Psoas muscle (tissue), 8 donors: Measurements from ENCODE around the gene PACRG. TPM values are rescaled to one million over a fixed set of nuclear protein-coding genes. Genes with fewer than 3 reads are reported as not detected.
A peak's percentile ranks its signal among the peaks of the same experiment; 100 is the strongest.

Experiments
- ATAC-seq, 4 donors: fragments of 200-7000 bp; cut with Tn5 transposase; one replicate each; pipeline ENCODE4 v1.9.1; 2020; ENCODE audit warnings: moderate library complexity in 3 of 4, mild to moderate bottlenecking in 2 of 4
- DNase-seq, 2 donors: peaks; one replicate each; pipeline ENCODE4 v3.0.0-alpha.2; 2020
- H3K27ac ChIP-seq: fragments of 200-600 bp; one replicate; pipeline ENCODE4 v1.8.0; 2022
- H3K27me3 ChIP-seq, 3 donors: fragments of 200-600 bp in 1 of 3; one replicate each; pipeline versions ENCODE4 v1.6.1 to v1.8.0; 2013 to 2022; ENCODE audit warnings: low read length in 2 of 3, mild to moderate bottlenecking in 2 of 3, moderate library complexity in 1 of 3; ENCODE audit not compliant: insufficient read depth in 3 of 3
- H3K36me3 ChIP-seq, 2 donors: fragments of 200-600 bp in 1 of 2; one replicate each; pipeline versions ENCODE4 v1.6.1 to v1.8.0; 2013 to 2022; ENCODE audit warnings: low read depth in 1 of 2, mild to moderate bottlenecking in 1 of 2, moderate library complexity in 1 of 2; ENCODE audit not compliant: insufficient read depth in 1 of 2
- H3K4me1 ChIP-seq: fragments of 200-600 bp; one replicate; pipeline ENCODE4 v1.8.0; 2022
- H3K4me3 ChIP-seq: fragments of 200-600 bp; one replicate; pipeline ENCODE4 v1.8.0; 2022; ENCODE audit warnings: mild to moderate bottlenecking
- H3K9me3 ChIP-seq: fragments of 200-600 bp; one replicate; pipeline ENCODE4 v1.8.0; 2022
- WGBS, 3 donors: extraction: QIAGEN DNeasy Blood & Tissue Kit; methylation state at CpG; one replicate each; pipeline versions ENCODE4 v1.1.6 to v1.1.7; 2013; 5-methylcytosine and 5-hydroxymethylcytosine counted together
- intact Hi-C, 2 donors: fragments of 100-400 bp; cut with DNase I; formaldehyde crosslinking; loops; one replicate each; pipeline versions ENCODE4 v1.11.0 to v1.14.2; 2022
- polyA plus RNA-seq, 3 donors: library from polyadenylated mRNA; stranded (reverse); fragments of 200-250 nt; gene quantifications; one replicate each; pipeline ENCODE4 v1.2.3, GENCODE V29; 2013
- total RNA-seq, 4 donors: library from RNA; stranded (reverse); fragmentation: NEBNext Ultra II Directional in 2 of 4; extraction: Animal tissue kit (Norgen Biotek cat#: 25700) in 2 of 4; gene quantifications; one replicate each; pipeline versions ENCODE4 v1.2.1 to v1.2.4, GENCODE V29; 2021 to 2023
- TF ChIP-seq, protein P1 (sequence below): fragments of 200-600 bp; IDR thresholded peaks from one replicate; pipeline ENCODE4 v1.8.0; 2022; ENCODE audit warnings: antibody characterized with exemption
- donor health status: healthy with polysubstance abuse.
- donor health status: DM: no; HTN: no; CAD: no; lungs with moderate emphysema.
- donor health status: Bipolar disorder and iron deficiency.
- donor health status: healthy.
- donor health status: DM: yes; HTN: yes; CAD: no.
- donor health status: DM: no; HTN: no; CAD: no.
- donor health status: DM: no; HTN: no; CAD: no.
- donor health status: DM: yes; HTN: yes; CAD: no.

The PACRG gene
- total and polyA plus RNA-seq, 7 donors, result 0.17 to 3.1 (median 1.8) TPM

DNA sequence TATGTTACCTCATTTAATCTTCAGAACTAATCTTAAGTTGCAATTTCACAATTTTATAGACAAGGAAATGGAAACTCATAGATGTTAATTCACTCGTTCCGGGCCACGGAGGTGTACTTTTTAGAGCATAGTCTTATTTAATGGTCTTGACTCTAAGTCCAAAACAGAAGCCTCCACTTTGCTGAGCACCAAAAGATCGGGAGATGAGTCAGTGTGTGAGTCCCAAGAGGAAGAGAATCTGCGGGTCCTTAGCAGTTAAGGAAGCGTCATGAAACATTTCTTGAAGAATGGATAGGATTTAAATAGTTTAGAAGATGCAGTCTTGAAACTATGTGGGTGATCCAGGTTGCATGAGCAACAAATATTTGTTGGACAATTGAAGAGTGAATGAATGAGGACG, 454.9 kb downstream of the PACRG start:
- intact Hi-C loops, result loop anchor here (2.0 to 10.0 kb wide), 5 partner anchors 155 to 1742 kb away; partner anchors contain the start of gene QKI (in 1 of the 2)
- Histone ChIP-seq H3K36me3 (no peaks in the 10 kb centered on the region), H3K27me3 (no peaks in the 10 kb centered on the region), H3K27ac (peak overlapping the region; percentile 30), H3K4me3 (no peak overlapping the region), H3K4me1 (peaks cover 21% of the 10 kb centered on the region), H3K9me3 (no peaks in the 10 kb centered on the region)
- 89 to 93% (median 90%) methylated on average over 7 of the region's 7 CpGs for WGBS, 3 donors
- TF ChIP-seq, protein P1, sequence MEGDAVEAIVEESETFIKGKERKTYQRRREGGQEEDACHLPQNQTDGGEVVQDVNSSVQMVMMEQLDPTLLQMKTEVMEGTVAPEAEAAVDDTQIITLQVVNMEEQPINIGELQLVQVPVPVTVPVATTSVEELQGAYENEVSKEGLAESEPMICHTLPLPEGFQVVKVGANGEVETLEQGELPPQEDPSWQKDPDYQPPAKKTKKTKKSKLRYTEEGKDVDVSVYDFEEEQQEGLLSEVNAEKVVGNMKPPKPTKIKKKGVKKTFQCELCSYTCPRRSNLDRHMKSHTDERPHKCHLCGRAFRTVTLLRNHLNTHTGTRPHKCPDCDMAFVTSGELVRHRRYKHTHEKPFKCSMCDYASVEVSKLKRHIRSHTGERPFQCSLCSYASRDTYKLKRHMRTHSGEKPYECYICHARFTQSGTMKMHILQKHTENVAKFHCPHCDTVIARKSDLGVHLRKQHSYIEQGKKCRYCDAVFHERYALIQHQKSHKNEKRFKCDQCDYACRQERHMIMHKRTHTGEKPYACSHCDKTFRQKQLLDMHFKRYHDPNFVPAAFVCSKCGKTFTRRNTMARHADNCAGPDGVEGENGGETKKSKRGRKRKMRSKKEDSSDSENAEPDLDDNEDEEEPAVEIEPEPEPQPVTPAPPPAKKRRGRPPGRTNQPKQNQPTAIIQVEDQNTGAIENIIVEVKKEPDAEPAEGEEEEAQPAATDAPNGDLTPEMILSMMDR, result no peak
- ATAC-seq (no peak), DNase-seq (no peak)

DNA sequence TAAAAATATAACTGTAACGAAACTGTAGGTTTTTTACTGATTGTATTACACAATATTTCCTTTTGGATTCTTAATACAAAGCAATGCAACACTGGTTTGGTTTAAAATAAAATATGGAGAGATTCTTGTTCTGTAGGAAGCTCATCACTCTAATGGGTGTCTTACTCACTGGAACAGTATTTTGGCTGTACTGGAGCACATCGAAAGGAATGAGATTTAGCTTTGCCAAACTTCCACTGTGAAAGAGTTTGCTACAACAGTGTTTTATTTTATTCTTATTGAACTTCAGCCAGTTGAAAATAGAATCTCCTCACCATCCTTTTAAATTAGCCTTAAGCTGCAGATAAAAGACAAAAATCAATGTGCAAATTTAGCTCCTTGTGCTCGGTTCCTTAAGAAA, 456.0 kb downstream of the PACRG start:
- no peak overlapping the region for H3K4me3 ChIP-seq
- no peak for DNase-seq
- intact Hi-C loops, result loop anchor here (2.0 to 10.0 kb wide), 5 partner anchors 153 to 1741 kb away; partner anchors contain the start of gene QKI (in 1 of the 2)
- H3K4me1 ChIP-seq, result peaks cover 21% of the 10 kb centered on the region
- H3K9me3 ChIP-seq, result no peaks in the 10 kb centered on the region
- H3K36me3 ChIP-seq, result no peaks in the 10 kb centered on the region
- peak overlapping the region; percentile 30 for H3K27ac ChIP-seq
- ATAC-seq, result peak in 2 of 4 donors; percentile 51 to 65
- H3K27me3 ChIP-seq, result no peaks in the 10 kb centered on the region
- TF ChIP-seq, protein P1, result no peak
- 31 to 45% (median 32%) methylated on average over 3 of the region's 3 CpGs for WGBS, 3 donors

DNA sequence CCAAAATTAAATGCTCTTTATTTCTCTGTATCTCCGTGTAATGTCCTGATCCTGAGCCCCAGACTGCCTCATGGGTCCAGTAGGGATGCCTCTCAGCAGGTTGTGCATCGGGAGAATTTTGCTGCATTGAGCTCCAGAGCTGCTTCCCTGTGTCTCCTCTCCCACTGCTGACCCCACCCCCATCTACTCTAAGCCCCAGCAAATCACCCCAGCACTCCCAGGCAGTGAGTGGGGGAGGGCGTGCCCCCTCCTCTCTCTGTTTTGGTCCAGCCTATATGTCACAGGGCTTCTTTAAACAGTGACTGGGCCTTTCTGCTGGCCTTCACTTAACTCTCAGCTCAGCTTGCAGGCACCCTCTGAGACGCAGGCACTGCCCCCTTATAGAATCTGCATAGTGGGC, 458.0 kb downstream of the PACRG start:
- WGBS, 3 donors, result 77 to 92% (median 88%) methylated on average over 4 of the region's 4 CpGs
- intact Hi-C loops, result loop anchor here in 1 of 2 donors (10.0 kb wide), 2 partner anchors 379 to 1739 kb away; no protein-coding TSS in a partner anchor
- no peaks in the 10 kb centered on the region for H3K36me3 ChIP-seq
- peaks cover 21% of the 10 kb centered on the region for H3K4me1 ChIP-seq
- TF ChIP-seq, protein P1, result no peak
- H3K27ac ChIP-seq, result no peak overlapping the region
- DNase-seq (no peak), ATAC-seq (no peak)
- H3K4me3 ChIP-seq, result no peak overlapping the region
- no peaks in the 10 kb centered on the region for H3K27me3 ChIP-seq
- no peaks in the 10 kb centered on the region for H3K9me3 ChIP-seq

DNA sequence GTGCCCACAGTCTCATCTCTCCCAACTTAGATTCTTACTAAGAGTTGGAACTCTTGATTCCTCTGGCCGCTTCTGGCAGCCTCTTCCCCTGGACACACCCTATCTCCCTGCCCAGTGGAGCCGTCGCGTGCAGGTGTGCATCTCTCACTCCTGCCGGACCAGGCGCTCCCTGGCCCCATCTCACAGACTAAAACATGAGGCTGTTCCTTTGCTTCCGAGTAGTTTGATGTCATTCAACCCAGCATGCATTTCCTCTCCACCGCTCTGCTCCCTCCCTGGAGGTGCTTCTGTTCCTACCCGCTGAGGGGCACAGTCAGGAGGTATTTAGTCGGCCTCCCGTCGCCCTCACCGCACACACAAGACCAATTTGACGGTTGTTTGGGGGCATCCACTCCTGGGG, 458.8 kb downstream of the PACRG start:
- H3K36me3 ChIP-seq, result no peaks in the 10 kb centered on the region
- peaks cover 16% of the 10 kb centered on the region for H3K4me1 ChIP-seq
- no peak overlapping the region for H3K4me3 ChIP-seq
- intact Hi-C loops, result loop anchor here in 1 of 2 donors (10.0 kb wide), 2 partner anchors 378 to 1738 kb away; no protein-coding TSS in a partner anchor
- no peaks in the 10 kb centered on the region for H3K27me3 ChIP-seq
- DNase-seq, result no peak
- H3K27ac ChIP-seq, result no peak overlapping the region
- 95 to 97% (median 96%) methylated on average over 14 of the region's 14 CpGs for WGBS, 3 donors
- no peak for ATAC-seq
- H3K9me3 ChIP-seq, result no peaks in the 10 kb centered on the region
- TF ChIP-seq, protein P1, result no peak

DNA sequence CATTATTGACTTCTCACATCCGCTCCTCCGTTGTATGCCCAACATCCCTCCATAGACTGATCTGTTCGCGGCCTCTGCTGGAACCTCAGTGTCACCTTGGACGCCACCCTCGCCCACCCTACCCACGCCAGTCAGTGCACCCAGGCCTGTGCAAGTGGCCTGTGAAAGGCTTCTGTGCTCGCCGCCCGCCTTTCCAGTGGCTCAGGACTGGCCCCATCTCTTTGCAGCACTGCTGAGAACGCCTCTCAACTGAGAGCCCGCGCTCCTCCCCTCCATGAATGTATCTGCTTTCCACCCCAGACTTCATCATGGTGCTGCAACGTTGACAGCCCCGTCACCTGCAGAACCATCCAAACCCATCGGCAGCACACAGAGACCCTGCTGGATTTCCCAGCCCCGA, 459.4 kb downstream of the PACRG start:
- DNase-seq (no peak), ATAC-seq (no peak)
- WGBS, 3 donors, result 97 to 99% (median 98%) methylated on average over 17 of the region's 17 CpGs
- Histone ChIP-seq H3K36me3 (no peaks in the 10 kb centered on the region), H3K4me1 (peaks cover 20% of the 10 kb centered on the region), H3K9me3 (no peaks in the 10 kb centered on the region), H3K27ac (no peak overlapping the region), H3K4me3 (no peak overlapping the region), H3K27me3 (no peaks in the 10 kb centered on the region)
- intact Hi-C loops, result loop anchor here in 1 of 2 donors (10.0 kb wide), 2 partner anchors 378 to 1738 kb away; no protein-coding TSS in a partner anchor
- TF ChIP-seq, protein P1, result no peak
